Caki2 (cell line): Measurements from ENCODE around the gene ATP2B2. TPM values are rescaled to one million over a fixed set of nuclear protein-coding genes. Genes with fewer than 3 reads are reported as not detected.

Experiments used
- DNase-seq: peaks from one replicate; pipeline ENCODE4 v3.0.0-alpha.2; 2015; ENCODE audit warnings: low read depth
- in situ Hi-C: cut with HindIII; loops from 2 replicates; pipeline ENCODE4 v1.10.0; 2016; ENCODE audit warnings: low sequenced_read_pairs, low pct_unique_long_range_greater_than_20kb, mixed read lengths
- total RNA-seq: library from RNA; depleted of rRNA; stranded (reverse); fragments of >200 nt; shearing (Covaris generic); gene quantifications from 2 replicates; pipeline ENCODE4 v1.2.3, GENCODE V29; 2014; ENCODE audit warnings: low replicate concordance

The ATP2B2 gene
- total RNA-seq, 1 experiment from 2014 or later, result not detected

- DNase-seq, result no peak
- in situ Hi-C loops, result no loop called here
These were observed 3.1 kb downstream of the ATP2B2 start for GRCh38 chr3:10502185-10502880.

GRCh38 chr3:10501664-10502052 lies 3.7 kb downstream of the ATP2B2 start:
- no peak for DNase-seq
- in situ Hi-C loops, result no loop called here

- in situ Hi-C loops, result no loop called here
- DNase-seq, result no peak
These were observed 4.4 kb downstream of the ATP2B2 start for GRCh38 chr3:10500717-10501663.

- no peak for DNase-seq
- in situ Hi-C loops, result no loop called here
These were observed 7.1 kb downstream of the ATP2B2 start for GRCh38 chr3:10498271-10498670.

- in situ Hi-C loops, result no loop called here
- DNase-seq, result no peak
These were observed 7.9 kb downstream of the ATP2B2 start for GRCh38 chr3:10497439-10497838.

GRCh38 chr3:10496121-10496863 lies 9.1 kb downstream of the ATP2B2 start:
- in situ Hi-C loops, result no loop called here

GRCh38 chr3:10495614-10496013 lies 9.8 kb downstream of the ATP2B2 start:
- no peak for DNase-seq
- in situ Hi-C loops, result no loop called here

More at GRCh38 chr3:10496121-10496863, 9.1 kb downstream of the ATP2B2 start:
- no peak for DNase-seq

- in situ Hi-C loops, result no loop called here
- peak; percentile 58 for DNase-seq
These were observed 10.4 kb downstream of the ATP2B2 start for GRCh38 chr3:10495003-10495402.

GRCh38 chr3:10494180-10494579 lies 11.2 kb downstream of the ATP2B2 start:
- DNase-seq, result no peak
- in situ Hi-C loops, result no loop called here

GRCh38 chr3:10493202-10493589 lies 12.2 kb downstream of the ATP2B2 start:
- no peak for DNase-seq
- in situ Hi-C loops, result no loop called here

GRCh38 chr3:10492364-10493201 lies 12.8 kb downstream of the ATP2B2 start:
- in situ Hi-C loops, result no loop called here
- no peak for DNase-seq

- in situ Hi-C loops, result no loop called here
- no peak for DNase-seq
These were observed 15.5 kb downstream of the ATP2B2 start for GRCh38 chr3:10489746-10490483.

- in situ Hi-C loops, result no loop called here
These were observed 17.3 kb downstream of the ATP2B2 start for GRCh38 chr3:10487988-10488633.

GRCh38 chr3:10485806-10486205 lies 19.6 kb downstream of the ATP2B2 start:
- in situ Hi-C loops, result no loop called here
- DNase-seq, result no peak

More at GRCh38 chr3:10487988-10488633, 17.3 kb downstream of the ATP2B2 start:
- DNase-seq, result no peak

- in situ Hi-C loops, result no loop called here
- no peak for DNase-seq
These were observed 20.0 kb downstream of the ATP2B2 start for GRCh38 chr3:10485380-10485779.

- in situ Hi-C loops, result no loop called here
- no peak for DNase-seq
These were observed 20.7 kb downstream of the ATP2B2 start for GRCh38 chr3:10484709-10485108.
